IMR-90 (cell line): ENCODE measurements around the gene NPDC1. TPM values are rescaled to one million over a fixed set of nuclear protein-coding genes. Genes with fewer than 3 reads are reported as not detected.

Experiments used
- ATAC-seq: fragments of 200-7000 bp; cut with Tn5 transposase; 2 replicates; pipeline ENCODE4 v1.9.1; 2020; ENCODE audit warnings: low read depth, mild to moderate bottlenecking, moderate library complexity
- BruUV-seq: library from RNA; stranded (reverse); fragments of 400-500 nt; replicated peaks from 2 replicates; lab custom pipeline; 2021; lab: Mats Ljungman, UMichigan
- CTCF ChIA-PET: fragments of 300-600 bp; formaldehyde crosslinking; extraction: SDS; loops from one replicate; lab custom pipeline; 2021; ENCODE audit warnings: antibody characterized with exemption; lab: Yijun Ruan, JAX
- POLR2A ChIA-PET: fragments of 300-600 bp; sonication (Branson Sonifier 250); formaldehyde crosslinking; loops from one replicate; lab custom pipeline; 2022; ENCODE audit warnings: antibody characterized with exemption; ENCODE audit not compliant: unreplicated experiment; lab: Charles Lee
- DNase-seq: peaks from one replicate; pipeline ENCODE4 v3.0.0; 2013
- H2AFZ ChIP-seq: replicated peaks from 2 replicates; pipeline ENCODE3; 2013; ENCODE audit warnings: low read length, mild to moderate bottlenecking; ENCODE audit not compliant: poor library complexity
- H2AK5ac ChIP-seq: 2 replicates; pipeline ENCODE4 v1.6.1; 2013; ENCODE audit warnings: low read depth, low read length, inconsistent platforms
- H2AK9ac ChIP-seq: replicated peaks from 2 replicates; pipeline ENCODE3; 2013; ENCODE audit warnings: mild to moderate bottlenecking, low read depth, low read length, moderate library complexity; ENCODE audit not compliant: poor library complexity
- H2BK120ac ChIP-seq: 2 replicates; pipeline ENCODE4 v1.6.1; 2013; ENCODE audit warnings: low read depth, low read length, inconsistent platforms
- H2BK15ac ChIP-seq: 3 replicates; pipeline ENCODE4 v1.6.1; 2013; ENCODE audit warnings: low read depth, low read length, inconsistent platforms
- H2BK20ac ChIP-seq: 2 replicates; pipeline ENCODE4 v1.6.1; 2013; ENCODE audit warnings: low read depth, mild to moderate bottlenecking, inconsistent platforms, low read length, moderate library complexity
- H2BK5ac ChIP-seq: 2 replicates; pipeline ENCODE4 v1.6.1; 2013; ENCODE audit warnings: mild to moderate bottlenecking, low read depth, low read length, inconsistent platforms; ENCODE audit not compliant: poor library complexity, severe bottlenecking
- H3K14ac ChIP-seq: replicated peaks from 2 replicates; pipeline ENCODE4 v1.6.1; 2013; ENCODE audit warnings: low read depth, low read length, inconsistent platforms
- H3K18ac ChIP-seq: 2 replicates; pipeline ENCODE4 v1.6.1; 2013; ENCODE audit warnings: low read depth, low read length, control low read depth
- H3K23ac ChIP-seq: 2 replicates; pipeline ENCODE4 v1.6.1; 2013; ENCODE audit warnings: low read depth, low read length, inconsistent platforms
- H3K27ac ChIP-seq: 2 replicates; pipeline ENCODE4 v1.5.1; 2013; ENCODE audit warnings: mild to moderate bottlenecking, control low read depth, low read length; ENCODE audit not compliant: insufficient read depth
- H3K27me3 ChIP-seq: 2 replicates; pipeline ENCODE4 v1.6.1; 2013; ENCODE audit warnings: low read length; ENCODE audit not compliant: control insufficient read depth, insufficient read depth
- H3K36me3 ChIP-seq: 2 replicates; pipeline ENCODE4 v1.6.1; 2013; ENCODE audit warnings: low read length, mixed read lengths; ENCODE audit not compliant: control insufficient read depth, insufficient read depth
- H3K4ac ChIP-seq: 2 replicates; pipeline ENCODE4 v1.6.1; 2013; ENCODE audit warnings: low read depth, low read length, inconsistent platforms
- H3K4me1 ChIP-seq: 2 replicates; pipeline ENCODE4 v1.6.1; 2013; ENCODE audit warnings: low read length, mixed read lengths; ENCODE audit not compliant: control insufficient read depth, insufficient read depth
- H3K4me2 ChIP-seq: 2 replicates; pipeline ENCODE4 v1.6.1; 2013; ENCODE audit warnings: low read depth, mild to moderate bottlenecking, control low read depth, low read length, moderate library complexity
- H3K4me3 ChIP-seq: 2 replicates; pipeline ENCODE4 v1.5.1; 2013; ENCODE audit warnings: low read depth, mild to moderate bottlenecking, control low read depth, low read length, moderate library complexity; ENCODE audit not compliant: insufficient read depth
- H3K56ac ChIP-seq: 2 replicates; pipeline ENCODE4 v1.6.1; 2013; ENCODE audit warnings: low read length, inconsistent platforms; ENCODE audit not compliant: insufficient read depth; ENCODE audit errors: extremely low read depth
- H3K79me1 ChIP-seq, 2 experiments: 2 replicates each; pipeline ENCODE4 v1.6.1; 2013; ENCODE audit warnings: low read length in 2 of 2, inconsistent platforms in 1 of 2, low read depth in 1 of 2
- H3K9ac ChIP-seq: 2 replicates; pipeline ENCODE4 v1.6.1; 2013; ENCODE audit warnings: low read depth, low read length, control low read depth
- H3K9me1 ChIP-seq: 2 replicates; pipeline ENCODE4 v1.6.1; 2013; ENCODE audit warnings: low read length, inconsistent platforms; ENCODE audit not compliant: insufficient read depth
- H3K9me3 ChIP-seq: 2 replicates; pipeline ENCODE4 v1.6.1; 2013; ENCODE audit warnings: low read length; ENCODE audit not compliant: control insufficient read depth, insufficient read depth
- H4K20me1 ChIP-seq: 2 replicates; pipeline ENCODE4 v1.6.1; 2013; ENCODE audit warnings: low read length, inconsistent platforms; ENCODE audit not compliant: insufficient read depth
- H4K5ac ChIP-seq: 2 replicates; pipeline ENCODE4 v1.6.1; 2013; ENCODE audit warnings: mild to moderate bottlenecking, low read depth, low read length, control low read depth
- H4K8ac ChIP-seq, 2 experiments: 2 replicates each; pipeline ENCODE4 v1.6.1; 2013; ENCODE audit warnings: low read depth in 2 of 2, low read length in 2 of 2, control low read depth in 1 of 2, inconsistent platforms in 1 of 2
- H4K91ac ChIP-seq: 2 replicates; pipeline ENCODE4 v1.6.1; 2013; ENCODE audit warnings: low read depth, low read length, inconsistent platforms; ENCODE audit not compliant: insufficient read depth
- BHLHE40 ChIP-seq: fragments of 150-350 bp; IDR thresholded peaks from 2 replicates; pipeline ENCODE4 v1.6.1; 2016; ENCODE audit warnings: mild to moderate bottlenecking, low read depth, low read length
- CEBPB ChIP-seq: IDR thresholded peaks from 2 replicates; pipeline ENCODE4 v1.6.1; 2012; ENCODE audit warnings: low read depth, low read length, improper control_type of control experiment
- CHD1 ChIP-seq: IDR thresholded peaks from 2 replicates; pipeline ENCODE4 v1.6.1; 2012; ENCODE audit warnings: low read depth, low read length, improper control_type of control experiment
- CTCF ChIP-seq: conservative IDR thresholded peaks from 2 replicates; pipeline ENCODE4 v1.5.1; 2012; ENCODE audit warnings: mild to moderate bottlenecking, low read depth, low read length, improper control_type of control experiment
- ELK1 ChIP-seq: fragments of 150-350 bp; IDR thresholded peaks from 2 replicates; pipeline ENCODE4 v1.6.1; 2016; ENCODE audit warnings: low read depth, mild to moderate bottlenecking, low read length, moderate library complexity, borderline replicate concordance
- FOS ChIP-seq: fragments of 150-350 bp; IDR thresholded peaks from 2 replicates; pipeline ENCODE4 v1.6.1; 2016; ENCODE audit warnings: low read depth, low read length
- MAFK ChIP-seq: IDR thresholded peaks from 2 replicates; pipeline ENCODE4 v1.6.1; 2012; ENCODE audit warnings: low read depth, low read length, improper control_type of control experiment
- MAZ ChIP-seq: IDR thresholded peaks from 2 replicates; pipeline ENCODE4 v1.6.1; 2012; ENCODE audit warnings: low read depth, mild to moderate bottlenecking, low read length, improper control_type of control experiment, moderate library complexity, borderline replicate concordance
- MXI1 ChIP-seq: IDR thresholded peaks from 2 replicates; pipeline ENCODE4 v1.6.1; 2012; ENCODE audit warnings: low read depth, mild to moderate bottlenecking, low read length, moderate library complexity, borderline replicate concordance
- NFE2L2 ChIP-seq: fragments of 150-350 bp; IDR thresholded peaks from 2 replicates; pipeline ENCODE4 v1.6.1; 2016; ENCODE audit warnings: low read depth, mild to moderate bottlenecking, low read length
- POLR2A ChIP-seq: IDR thresholded peaks from 2 replicates; pipeline ENCODE4 v1.6.1; 2012; ENCODE audit warnings: mild to moderate bottlenecking, low read depth, low read length
- RAD21 ChIP-seq: IDR thresholded peaks from 2 replicates; pipeline ENCODE4 v1.6.1; 2012; ENCODE audit warnings: low read length, improper control_type of control experiment
- RCOR1 ChIP-seq: IDR thresholded peaks from 2 replicates; pipeline ENCODE4 v1.6.1; 2012; ENCODE audit warnings: mild to moderate bottlenecking, low read length, improper control_type of control experiment; ENCODE audit not compliant: insufficient replicate concordance
- RFX5 ChIP-seq: IDR thresholded peaks from 2 replicates; pipeline ENCODE4 v1.8.0; 2012; ENCODE audit warnings: low read depth, mild to moderate bottlenecking, low read length, moderate library complexity
- SMC3 ChIP-seq: fragments of 150-350 bp; IDR thresholded peaks from 2 replicates; pipeline ENCODE4 v1.6.1; 2016; ENCODE audit warnings: low read depth, mild to moderate bottlenecking, antibody characterized with exemption, low read length, moderate library complexity
- WGBS, 2 experiments: methylation state at CpG; one replicate each; pipeline versions ENCODE4 v1.1.5 to v1.1.7; 2013; ENCODE audit warnings: missing lambda C conversion rate in 2 of 2; ENCODE audit not compliant: insufficient read length in 1 of 2; ENCODE audit errors: extremely low coverage in 2 of 2; 5-methylcytosine and 5-hydroxymethylcytosine counted together
- dilution Hi-C: fragments of 300-500 bp; cut with HindIII; formaldehyde crosslinking; loops from one replicate; pipeline ENCODE4 v1.14.3; 2018; ENCODE audit warnings: low sequenced_read_pairs; ENCODE audit not compliant: unreplicated experiment
- in situ Hi-C: fragments of 300-500 bp; cut with MboI; formaldehyde crosslinking; loops from 3 replicates; pipeline ENCODE4 v1.14.3; 2019; ENCODE audit warnings: low sequenced_read_pairs, inconsistent platforms, mixed read lengths
- intact Hi-C: fragments of 100-400 bp; cut with micrococcal nuclease; formaldehyde crosslinking; loops from 2 replicates; pipeline ENCODE4 v1.10.0; 2022
- polyA plus RNA-seq, 3 experiments: library from polyadenylated mRNA; depleted of rRNA; stranded (reverse); fragments of >200 nt; gene quantifications; 2 replicates each; pipeline ENCODE4 v1.2.3, GENCODE V29; 2012; ENCODE audit warnings: low replicate concordance in 1 of 3
- total RNA-seq: library from RNA; depleted of rRNA; stranded (reverse); fragments of >200 nt; gene quantifications from 2 replicates; pipeline ENCODE4 v1.2.3, GENCODE V29; 2012
- TF ChIP-seq, protein P1 (sequence below): fragments of 150-350 bp; IDR thresholded peaks from 2 replicates; pipeline ENCODE4 v1.6.1; 2017; ENCODE audit warnings: mild to moderate bottlenecking, antibody characterized with exemption, low read length, low read depth

The NPDC1 gene
- total and polyA plus RNA-seq, 2 of the 4 experiments (the other 2 are of a cell fraction): 2.7 to 58.1 TPM

- Histone ChIP-seq H3K27me3 (peaks cover 27% of the 10 kb centered on the region), H2AK5ac (no peak overlapping the region), H4K91ac (no peak overlapping the region), H3K4me2 (no peak overlapping the region), H3K27ac (no peak overlapping the region), H3K23ac (no peak overlapping the region), H3K9me3 (no peaks in the 10 kb centered on the region), H2BK120ac (no peak overlapping the region), H3K4ac (no peak overlapping the region), H3K56ac (no peak overlapping the region), H4K8ac (no peak overlapping the region), H4K5ac (no peak overlapping the region), H2BK20ac (no peak overlapping the region), H3K18ac (no peak overlapping the region), H3K14ac (no peak overlapping the region), H3K4me1 (peaks cover 3% of the 10 kb centered on the region; the same call in 1 of the 2 replicates), H2BK15ac (no peak overlapping the region), H2AFZ (no peak overlapping the region), H3K36me3 (no peaks in the 10 kb centered on the region), H2BK5ac (no peak overlapping the region), H3K79me1 (no peaks in the 10 kb centered on the region), H4K20me1 (no peaks in the 10 kb centered on the region), H2AK9ac (no peak overlapping the region), H3K9me1 (no peaks in the 10 kb centered on the region), H3K9ac (no peak overlapping the region), H3K4me3 (no peak overlapping the region)
- ChIA-PET CTCF (interaction anchor here (1.1 to 1.2 kb wide), 2 partner anchors 12 to 28 kb away, joined by 3 to 4 read pairs; partner anchors contain the start of genes MAN1B1 and NPDC1), POLR2A (no interaction called here)
- dilution Hi-C loops (no loop called here), intact Hi-C loops (no loop called here), in situ Hi-C loops (no loop called here)
- WGBS, 2 experiments: 79% methylated on average over 6 of the region's 9 CpGs; no CpG with 5 or more reads in 1 of the 2 experiments
- ATAC-seq: no peak
- no peak for DNase-seq
- BruUV-seq: no TSS peak
- TF ChIP-seq MAFK: no peak
- TF ChIP-seq CEBPB: no peak
- TF ChIP-seq, protein P1, sequence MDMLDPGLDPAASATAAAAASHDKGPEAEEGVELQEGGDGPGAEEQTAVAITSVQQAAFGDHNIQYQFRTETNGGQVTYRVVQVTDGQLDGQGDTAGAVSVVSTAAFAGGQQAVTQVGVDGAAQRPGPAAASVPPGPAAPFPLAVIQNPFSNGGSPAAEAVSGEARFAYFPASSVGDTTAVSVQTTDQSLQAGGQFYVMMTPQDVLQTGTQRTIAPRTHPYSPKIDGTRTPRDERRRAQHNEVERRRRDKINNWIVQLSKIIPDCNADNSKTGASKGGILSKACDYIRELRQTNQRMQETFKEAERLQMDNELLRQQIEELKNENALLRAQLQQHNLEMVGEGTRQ: no peak
- no peak for TF ChIP-seq MAZ
- TF ChIP-seq RFX5: no peak
- TF ChIP-seq RCOR1: no peak
- no peak for TF ChIP-seq CHD1
- no peak for TF ChIP-seq SMC3
- TF ChIP-seq NFE2L2: no peak
- TF ChIP-seq RAD21: no peak
- no peak for TF ChIP-seq MXI1
- no peak for TF ChIP-seq CTCF
- TF ChIP-seq POLR2A: no peak
- TF ChIP-seq ELK1: no peak
- no peak for TF ChIP-seq BHLHE40
- TF ChIP-seq FOS: no peak
Measured at GRCh38 chr9:137058521-137059234, 12.7 kb upstream of the NPDC1 start.
